GM10248 (cell line): ENCODE measurements around the gene RELCH.
"Not testable (repeated sequence)": the region's sequence is repeated elsewhere in the genome, so short reads cannot be mapped to it uniquely, and the experiment has no call there.

Experiments used
- CTCF ChIA-PET: fragments of 300-600 bp; sonication (Branson Sonifier 250); formaldehyde crosslinking; extraction: SDS; loops from one replicate; lab custom pipeline; 2021; ENCODE audit warnings: antibody characterized with exemption; lab: Yijun Ruan, JAX
- POLR2A ChIA-PET: fragments of 350-650 bp; sonication (Branson Sonifier 250); formaldehyde crosslinking; extraction: SDS; loops from one replicate; lab custom pipeline; 2020; ENCODE audit warnings: antibody characterized with exemption; lab: Yijun Ruan, JAX
- DNase-seq: peaks from one replicate; pipeline ENCODE4 v3.0.0; 2012; ENCODE audit errors: extremely low spot score
- CTCF ChIP-seq: IDR thresholded peaks from 2 replicates; pipeline ENCODE4 v1.5.1; 2012; ENCODE audit warnings: mild to moderate bottlenecking, low read depth; ENCODE audit errors: extremely low read depth, missing control alignments, control extremely low read depth

Gene RELCH

GRCh38 chr18:62152844-62153243, 34.2 kb upstream of the RELCH start:
- ChIA-PET POLR2A (no interaction called here), CTCF (no interaction called here)
- TF ChIP-seq CTCF: no peak
- DNase-seq: no peak

- DNase-seq: no peak
- POLR2A ChIA-PET: no interaction called here
- CTCF ChIA-PET: interaction anchor here (1.4 kb wide), 1 partner anchor 42 kb away, joined by 3 read pairs; no protein-coding TSS in a partner anchor
- TF ChIP-seq CTCF: no peak
These were observed 29.2 kb upstream of the RELCH start for GRCh38 chr18:62157843-62158242.

GRCh38 chr18:62164310-62164709, 22.7 kb upstream of the RELCH start:
- ChIA-PET POLR2A (no interaction called here), CTCF (interaction anchor here (1.1 to 3.0 kb wide), 3 partner anchors 10 to 85 kb away, joined by 3 to 10 read pairs (median 7); no protein-coding TSS in a partner anchor)
- DNase-seq: no peak
- TF ChIP-seq CTCF: no peak

- CTCF ChIA-PET: interaction anchor here (1.1 to 3.0 kb wide), 5 partner anchors 9 to 85 kb away, joined by 3 to 10 read pairs (median 5); no protein-coding TSS in a partner anchor
- POLR2A ChIA-PET: no interaction called here
- DNase-seq: no peak
- TF ChIP-seq CTCF: no peak
These were observed 22.1 kb upstream of the RELCH start for GRCh38 chr18:62164855-62165487.

- CTCF ChIA-PET: interaction anchor here (1.1 to 3.0 kb wide), 5 partner anchors 9 to 84 kb away, joined by 3 to 10 read pairs (median 5); no protein-coding TSS in a partner anchor
- DNase-seq: no peak
- no peak for TF ChIP-seq CTCF
- POLR2A ChIA-PET: interaction anchor here (0.6 kb wide), 1 partner anchor 82 kb away, joined by 4 read pairs; no protein-coding TSS in a partner anchor
These were observed 21.5 kb upstream of the RELCH start for GRCh38 chr18:62165583-62165982.

- DNase-seq, POLR2A ChIA-PET: not testable (repeated sequence)
- CTCF ChIA-PET: interaction anchor here (1.2 to 2.2 kb wide), 3 partner anchors 12 to 17 kb away, joined by 3 to 7 read pairs (median 5); no protein-coding TSS in a partner anchor
These were observed 20.5 kb upstream of the RELCH start for GRCh38 chr18:62166524-62166923.

- no peak for DNase-seq
- CTCF ChIA-PET: interaction anchor here (2.8 kb wide), 1 partner anchor 11 kb away, joined by 7 read pairs; no protein-coding TSS in a partner anchor
- POLR2A ChIA-PET: no interaction called here
- no peak for TF ChIP-seq CTCF
These were observed 16.2 kb upstream of the RELCH start for GRCh38 chr18:62170857-62171256.
